A549 (cell line): ENCODE data around the gene PRKAG3. TPM values are rescaled to one million over a fixed set of nuclear protein-coding genes. Genes with fewer than 3 reads are reported as not detected.

Experiments
- ATAC-seq, 2 experiments: fragments of 200-7000 bp in 1 of 2; fragments of >200 bp in 1 of 2; cut with Nextera tagmentation in 1 of 2; cut with Tn5 transposase in 1 of 2; 3 replicates each; pipeline versions ENCODE4 v1.8.0 to v1.9.1; 2018 to 2020; ENCODE audit warnings: mild to moderate bottlenecking in 1 of 2, moderate library complexity in 1 of 2
- CTCF ChIA-PET: fragments of 300-600 bp; sonication (Branson Sonifier 250); formaldehyde crosslinking; extraction: SDS; loops from one replicate; lab custom pipeline; 2021; ENCODE audit warnings: antibody characterized with exemption, inconsistent platforms; lab: Yijun Ruan, JAX
- POLR2A ChIA-PET: fragments of 350-600 bp; formaldehyde crosslinking; extraction: SDS; loops from one replicate; lab custom pipeline; 2021; ENCODE audit warnings: antibody characterized with exemption, inconsistent platforms; lab: Yijun Ruan, JAX
- DNase-seq, 2 experiments: peaks; one replicate each; pipeline versions ENCODE4 v3.0.0 to v3.0.0-alpha.2; 2011 to 2016; ENCODE audit warnings: low read depth in 1 of 2, low spot score in 1 of 2
- FAIRE-seq: peaks from 2 replicates; lab custom pipeline; 2011; peaks lifted over from hg19 to GRCh38; lab: Jason Lieb, UNC
- H3K27ac ChIP-seq, 2 experiments: fragments of >200 bp; sonication (Bioruptor Twin); formaldehyde crosslinking; 3 replicates each; pipeline ENCODE4 v1.5.1; 2016 to 2017
- H3K4me1 ChIP-seq: fragments of >200 bp; sonication (Bioruptor Twin); formaldehyde crosslinking; 3 replicates; pipeline ENCODE4 v1.6.1; 2016
- H3K4me2 ChIP-seq: fragments of >200 bp; sonication (Bioruptor Twin); formaldehyde crosslinking; 3 replicates; pipeline ENCODE4 v1.6.1; 2016
- H3K4me3 ChIP-seq: fragments of >200 bp; sonication (Bioruptor Twin); formaldehyde crosslinking; 3 replicates; pipeline ENCODE4 v1.5.1; 2016
- H3K9me3 ChIP-seq: fragments of >200 bp; sonication (Bioruptor Twin); formaldehyde crosslinking; 3 replicates; pipeline ENCODE4 v1.6.1; 2016
- CBX8 ChIP-seq: fragments of 200-600 bp; sonication (generic); IDR thresholded peaks from 2 replicates; pipeline ENCODE4 v1.6.1; 2016
- CEBPB ChIP-seq, 2 experiments: fragments of >200 bp in 1 of 2; sonication (Bioruptor Twin) in 1 of 2; formaldehyde crosslinking in 1 of 2; IDR thresholded peaks; 2 replicates each; pipeline ENCODE4 v1.6.1; 2012 to 2016
- CHD4 ChIP-seq: fragments of 200-600 bp; sonication (generic); IDR thresholded peaks from 2 replicates; pipeline ENCODE4 v1.6.1; 2016; ENCODE audit warnings: antibody characterized with exemption, mild to moderate bottlenecking, borderline replicate concordance
- CTCF ChIP-seq: fragments of >200 bp; sonication (Bioruptor Twin); formaldehyde crosslinking; IDR thresholded peaks from 3 replicates; pipeline ENCODE4 v1.5.1; 2016
- ESRRA ChIP-seq: fragments of 150-350 bp; IDR thresholded peaks from 2 replicates; pipeline ENCODE4 v1.6.1; 2014; ENCODE audit warnings: mild to moderate bottlenecking, low read length, borderline replicate concordance
- FOSL2 ChIP-seq, 2 experiments: fragments of 450-650 bp in 1 of 2; fragments of >200 bp in 1 of 2; sonication (Bioruptor Twin) in 1 of 2; formaldehyde crosslinking; IDR thresholded peaks; 2 replicates each; pipeline versions ENCODE4 v1.5.0 to v1.6.1; 2016 to 2020; ENCODE audit warnings: mild to moderate bottlenecking in 1 of 2, moderate library complexity in 1 of 2
- HMGXB4 ChIP-seq: fragments of 250-450 bp; sonication (Bioruptor Pico); IDR thresholded peaks from 2 replicates; pipeline ENCODE4 v1.5.0; 2021; ENCODE audit warnings: mild to moderate bottlenecking, moderate library complexity, borderline replicate concordance
- HOXA7 ChIP-seq: fragments of 250-450 bp; sonication (Bioruptor Pico); IDR thresholded peaks from 2 replicates; pipeline ENCODE4 v1.5.0; 2020; ENCODE audit warnings: mild to moderate bottlenecking, moderate library complexity
- HOXB13 ChIP-seq: fragments of 250-450 bp; sonication (Bioruptor Pico); IDR thresholded peaks from 2 replicates; pipeline ENCODE4 v1.5.0; 2020; ENCODE audit warnings: low read depth, mild to moderate bottlenecking, moderate library complexity
- JUNB ChIP-seq: fragments of >200 bp; sonication (Bioruptor Twin); formaldehyde crosslinking; IDR thresholded peaks from 2 replicates; pipeline ENCODE4 v1.6.1; 2016
- MAX ChIP-seq: IDR thresholded peaks from 2 replicates; pipeline ENCODE4 v1.6.1; 2012
- MYC ChIP-seq: IDR thresholded peaks from 2 replicates; pipeline ENCODE4 v1.6.1; 2012; ENCODE audit warnings: mild to moderate bottlenecking, inconsistent platforms, low read length, improper control_type of control experiment, borderline replicate concordance
- REST ChIP-seq: fragments of 200-600 bp; sonication (generic); IDR thresholded peaks from 2 replicates; pipeline ENCODE4 v1.6.1; 2016; ENCODE audit warnings: antibody characterized with exemption, mild to moderate bottlenecking, moderate library complexity
- RNF2 ChIP-seq: fragments of 200-600 bp; sonication (generic); IDR thresholded peaks from 2 replicates; pipeline ENCODE4 v1.6.1; 2016; ENCODE audit warnings: low read depth, mild to moderate bottlenecking, antibody characterized with exemption, moderate library complexity, borderline replicate concordance
- SMC3 ChIP-seq: fragments of >200 bp; sonication (Bioruptor Twin); formaldehyde crosslinking; IDR thresholded peaks from 3 replicates; pipeline ENCODE4 v1.6.1; 2018; ENCODE audit warnings: inconsistent platforms
- SREBF2 ChIP-seq: fragments of 450-650 bp; IDR thresholded peaks from 2 replicates; pipeline ENCODE4 v1.6.1; 2014; ENCODE audit warnings: mild to moderate bottlenecking, moderate library complexity
- TFCP2L1 ChIP-seq: fragments of 250-450 bp; sonication (Bioruptor Pico); IDR thresholded peaks from 2 replicates; pipeline ENCODE4 v1.5.0; 2021; ENCODE audit warnings: mild to moderate bottlenecking
- TP53 ChIP-seq: fragments of 250-450 bp; sonication (Bioruptor Pico); IDR thresholded peaks from 2 replicates; pipeline ENCODE4 v1.5.0; 2021; ENCODE audit warnings: mild to moderate bottlenecking, moderate library complexity
- ZFP36 ChIP-seq: fragments of 450-650 bp; IDR thresholded peaks from 2 replicates; pipeline ENCODE4 v1.6.1; 2014; ENCODE audit warnings: borderline replicate concordance; ENCODE audit not compliant: partially characterized antibody
- ZSCAN20 ChIP-seq: fragments of 250-450 bp; sonication (Bioruptor Pico); IDR thresholded peaks from 2 replicates; pipeline ENCODE4 v1.8.0; 2022; ENCODE audit warnings: mild to moderate bottlenecking, moderate library complexity
- WGBS: methylation state at CpG from one replicate; pipeline ENCODE4 v1.1.6; 2017; ENCODE audit errors: missing lambda C conversion rate; 5-methylcytosine and 5-hydroxymethylcytosine counted together
- polyA plus RNA-seq, 4 experiments: library from polyadenylated mRNA; depleted of rRNA in 3 of 4; stranded (reverse); fragments of >200 nt; fragmentation: RNase III in 1 of 4; extraction: RNeasy Plus Mini Kit Qiagen cat#74134 plus additional on column Dnase treatment in 1 of 4; gene quantifications; 2 replicates in 3 of 4; 3 replicates in 1 of 4; pipeline ENCODE4 v1.2.3, GENCODE V29; 2011 to 2017
- TF ChIP-seq, protein P1 (sequence below): fragments of 250-450 bp; sonication (Bioruptor Pico); IDR thresholded peaks from 2 replicates; pipeline ENCODE4 v1.5.0; 2020; ENCODE audit warnings: low read depth, mild to moderate bottlenecking, moderate library complexity

PRKAG3 gene
- polyA plus RNA-seq, 2 of the 4 experiments (the other 2 are of a cell fraction): not detected

GRCh38 chr2:218834685-218835084 lies 3.1 kb upstream of the PRKAG3 start (continued):
- no peak for TF ChIP-seq FOSL2 (IDR thresholded peaks at IDR 0.05)
- TF ChIP-seq FOSL2 (CRISPR knock-in tag; IDR thresholded peaks at IDR 0.05): no peak
- TF ChIP-seq REST: no peak
- no peak for TF ChIP-seq ESRRA
- TF ChIP-seq MAX: no peak

DNA sequence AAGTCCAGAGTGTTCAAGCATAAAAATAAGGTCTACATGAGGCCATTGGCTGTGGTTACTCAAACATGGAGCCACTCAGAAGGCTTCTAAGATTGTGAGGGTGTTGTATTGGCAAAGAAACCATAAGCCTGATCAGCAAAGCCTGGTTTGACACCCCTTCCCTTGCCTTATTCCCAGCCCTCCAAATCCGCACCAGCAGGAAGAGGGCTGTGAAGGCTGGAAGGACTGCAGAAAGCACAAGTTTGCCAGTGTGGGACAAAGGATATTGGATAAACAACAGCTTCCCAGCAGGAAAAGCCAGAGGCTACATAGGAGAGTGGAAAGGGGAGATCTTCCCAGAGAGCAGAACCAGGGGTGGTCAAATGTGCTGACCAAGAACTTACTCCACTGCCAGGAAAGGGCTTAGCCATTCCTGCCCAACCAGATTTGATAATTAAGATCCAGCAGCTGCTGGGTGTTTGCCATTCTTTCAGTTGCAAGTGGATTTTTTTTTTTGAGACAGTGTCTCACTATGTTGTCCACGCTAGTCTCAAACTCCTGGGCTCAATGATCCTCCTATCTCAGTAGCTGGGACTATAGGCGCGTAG lies 1.5 kb upstream of the PRKAG3 start:
- POLR2A ChIA-PET: no interaction called here
- WGBS: 89% methylated on average over 4 of the region's 4 CpGs
- TF ChIP-seq ZSCAN20 (CRISPR knock-in tag): no peak
- no peak for TF ChIP-seq ZFP36
- Histone ChIP-seq H3K9me3 (peaks cover 7% of the 10 kb centered on the region; the same call in 1 of the 3 replicates), H3K27ac (no peak overlapping the region), H3K4me1 (peaks cover 8% of the 10 kb centered on the region; the same call in 2 of the 3 replicates), H3K4me3 (no peak overlapping the region), H3K4me2 (no peak overlapping the region)
- CTCF ChIA-PET: interaction anchor here (0.6 to 5.0 kb wide), 7 partner anchors 12 to 294 kb away, joined by 3 to 22 read pairs (median 4); partner anchors contain the start of gene TTLL4
- ATAC-seq (no peak; a peak in 1 of 6 replicates), DNase-seq (no peak), FAIRE-seq (no peak)

GRCh38 chr2:218832520-218832919 lies 917 bp upstream of the PRKAG3 start:
- peak in 1 of 2 experiments; percentile 20 for DNase-seq
- Histone ChIP-seq H3K4me3 (no peak overlapping the region), H3K9me3 (peaks cover 5% of the 10 kb centered on the region; the same call in 1 of the 3 replicates), H3K4me1 (peaks cover 8% of the 10 kb centered on the region; the same call in 2 of the 3 replicates), H3K4me2 (peak overlapping the region; percentile 22; the same call in 2 of the 3 replicates), H3K27ac (peak overlapping the region in 1 of 2 experiments; percentile 50; a peak in 1 of 6 replicates)
- ATAC-seq: peak; percentile 54 to 71; a peak in 4 of 6 replicates
- TF ChIP-seq CHD4 (no peak), TP53 (no peak)
- POLR2A ChIA-PET: no interaction called here
- CTCF ChIA-PET: interaction anchor here (1.0 to 5.0 kb wide), 5 partner anchors 11 to 122 kb away, joined by 4 to 22 read pairs (median 4); partner anchors contain the start of gene TTLL4
- FAIRE-seq: no peak
- WGBS: 6% methylated on average over 3 of the region's 3 CpGs

DNA sequence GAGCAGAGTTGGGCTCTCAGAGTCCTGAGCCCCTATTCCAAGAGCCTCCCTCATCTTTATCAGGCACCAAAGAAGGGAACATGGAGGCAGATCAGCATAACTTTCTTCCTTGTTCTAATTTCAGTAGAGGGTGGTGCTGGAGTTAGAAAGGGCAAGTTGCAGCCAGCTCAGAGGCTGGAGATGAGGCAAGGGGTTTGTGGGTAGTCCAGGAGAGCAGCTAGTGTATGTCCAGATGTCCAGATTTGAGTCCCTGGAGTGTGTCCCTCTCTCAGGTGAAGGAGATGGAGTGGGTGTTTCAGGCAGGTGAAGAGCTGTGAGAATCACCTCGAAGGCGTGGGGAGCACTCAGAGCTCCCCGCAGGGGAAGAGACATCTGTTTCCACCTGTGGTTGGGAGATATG lies 478 bp upstream of the PRKAG3 start:
- DNase-seq: no peak
- WGBS: 69% methylated on average over 3 of the region's 3 CpGs
- Histone ChIP-seq H3K4me3 (no peak overlapping the region), H3K4me1 (peaks cover 8% of the 10 kb centered on the region; the same call in 2 of the 3 replicates), H3K4me2 (peak overlapping the region; percentile 22; the same call in 2 of the 3 replicates), H3K9me3 (peaks cover under 1% of the 10 kb centered on the region; the same call in 1 of the 3 replicates), H3K27ac (peak overlapping the region in 1 of 2 experiments; percentile 50; a peak in 1 of 6 replicates)
- no peak for TF ChIP-seq HOXB13 (CRISPR knock-in tag)
- no peak for TF ChIP-seq CHD4
- TF ChIP-seq MYC: no peak
- no peak for TF ChIP-seq TP53
- TF ChIP-seq CEBPB (IDR thresholded peaks at IDR 0.05): no peak
- TF ChIP-seq SREBF2: no peak
- no peak for TF ChIP-seq TFCP2L1
- TF ChIP-seq, protein P1, sequence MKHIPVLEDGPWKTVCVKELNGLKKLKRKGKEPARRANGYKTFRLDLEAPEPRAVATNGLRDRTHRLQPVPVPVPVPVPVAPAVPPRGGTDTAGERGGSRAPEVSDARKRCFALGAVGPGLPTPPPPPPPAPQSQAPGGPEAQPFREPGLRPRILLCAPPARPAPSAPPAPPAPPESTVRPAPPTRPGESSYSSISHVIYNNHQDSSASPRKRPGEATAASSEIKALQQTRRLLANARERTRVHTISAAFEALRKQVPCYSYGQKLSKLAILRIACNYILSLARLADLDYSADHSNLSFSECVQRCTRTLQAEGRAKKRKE (CRISPR knock-in tag): no peak
- no peak for TF ChIP-seq HMGXB4 (CRISPR knock-in tag)
- no peak for TF ChIP-seq JUNB
- no peak for TF ChIP-seq CBX8
- no peak for TF ChIP-seq HOXA7 (CRISPR knock-in tag)
- no peak for TF ChIP-seq SMC3
- no peak for TF ChIP-seq RNF2
- no peak for TF ChIP-seq CTCF
- ChIA-PET POLR2A (no interaction called here), CTCF (interaction anchor here (1.0 to 5.0 kb wide), 5 partner anchors 11 to 121 kb away, joined by 4 to 22 read pairs (median 4); partner anchors contain the start of gene TTLL4)
- no peak for FAIRE-seq
- ATAC-seq: peak in 1 of 2 experiments; percentile 17; a peak in 3 of 6 replicates
